ENCODE data around the gene GALP. TPM values are rescaled to one million over a fixed set of nuclear protein-coding genes. Genes with fewer than 3 reads are reported as not detected.

GALP gene
- total RNA-seq, 1 donor from 2014 or later, result not detected

DNA sequence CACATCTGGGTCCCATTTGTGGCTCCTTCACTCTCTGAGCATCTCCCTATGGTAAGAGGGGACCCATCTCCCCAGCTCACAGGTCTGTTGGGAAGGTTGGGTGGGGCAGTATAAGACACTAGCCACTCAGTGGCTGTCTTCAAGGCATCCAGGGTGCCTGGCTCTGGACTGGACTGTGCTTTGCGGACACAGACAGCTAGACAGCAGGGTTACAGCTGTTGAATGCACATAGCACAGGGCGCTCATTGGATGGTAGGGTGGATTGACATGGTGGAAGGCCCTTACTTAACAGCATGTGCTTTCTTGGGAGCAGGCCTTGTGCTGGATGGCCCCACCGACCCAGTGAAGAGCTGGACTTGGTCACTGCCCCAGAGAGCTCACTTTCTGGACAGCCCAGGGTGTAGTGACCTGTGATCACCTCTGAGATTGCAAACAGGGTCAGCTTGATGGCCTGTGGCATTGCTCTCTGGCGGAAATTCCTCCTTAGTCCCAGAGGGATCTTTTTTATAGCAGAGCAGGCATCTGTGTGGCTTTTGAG is 32.8 kb upstream of the GALP start:
- H3K4me1 ChIP-seq, result peaks cover 23% of the 10 kb centered on the region
- intact Hi-C loops (cut with micrococcal nuclease), result no loop called here
- no peak for DNase-seq
- no peak overlapping the region for H3K4me3 ChIP-seq
- no peak overlapping the region for H3K27ac ChIP-seq (replicated peaks)
- no peaks in the 10 kb centered on the region for H3K9me3 ChIP-seq (replicated peaks)
- H3K36me3 ChIP-seq, result peaks cover 15% of the 10 kb centered on the region
- TF ChIP-seq, protein P1, sequence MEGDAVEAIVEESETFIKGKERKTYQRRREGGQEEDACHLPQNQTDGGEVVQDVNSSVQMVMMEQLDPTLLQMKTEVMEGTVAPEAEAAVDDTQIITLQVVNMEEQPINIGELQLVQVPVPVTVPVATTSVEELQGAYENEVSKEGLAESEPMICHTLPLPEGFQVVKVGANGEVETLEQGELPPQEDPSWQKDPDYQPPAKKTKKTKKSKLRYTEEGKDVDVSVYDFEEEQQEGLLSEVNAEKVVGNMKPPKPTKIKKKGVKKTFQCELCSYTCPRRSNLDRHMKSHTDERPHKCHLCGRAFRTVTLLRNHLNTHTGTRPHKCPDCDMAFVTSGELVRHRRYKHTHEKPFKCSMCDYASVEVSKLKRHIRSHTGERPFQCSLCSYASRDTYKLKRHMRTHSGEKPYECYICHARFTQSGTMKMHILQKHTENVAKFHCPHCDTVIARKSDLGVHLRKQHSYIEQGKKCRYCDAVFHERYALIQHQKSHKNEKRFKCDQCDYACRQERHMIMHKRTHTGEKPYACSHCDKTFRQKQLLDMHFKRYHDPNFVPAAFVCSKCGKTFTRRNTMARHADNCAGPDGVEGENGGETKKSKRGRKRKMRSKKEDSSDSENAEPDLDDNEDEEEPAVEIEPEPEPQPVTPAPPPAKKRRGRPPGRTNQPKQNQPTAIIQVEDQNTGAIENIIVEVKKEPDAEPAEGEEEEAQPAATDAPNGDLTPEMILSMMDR (IDR thresholded peaks at IDR 0.05; ENCODE audit: borderline replicate concordance), result no peak
- H3K27me3 ChIP-seq (ENCODE audit: low read depth), result no peaks in the 10 kb centered on the region

DNA sequence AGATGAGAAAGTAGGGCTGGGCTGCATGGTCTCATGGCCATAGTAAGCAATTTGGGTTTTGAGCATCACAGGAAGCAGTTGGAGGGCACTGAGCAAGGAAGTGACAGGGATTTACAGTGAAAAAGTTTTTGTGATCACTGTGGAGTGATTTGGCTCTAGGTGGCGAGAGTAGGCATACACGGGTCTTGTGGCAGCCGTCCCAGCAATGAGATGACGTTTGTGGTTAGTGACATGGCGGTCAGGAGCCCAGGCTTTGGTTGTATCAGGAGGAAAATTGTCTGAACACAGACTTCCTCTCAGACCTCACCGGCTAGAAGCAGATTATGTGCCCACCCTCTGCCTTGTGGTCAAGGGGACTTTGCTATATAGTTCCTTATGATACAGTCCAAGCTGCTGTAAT is 31.4 kb upstream of the GALP start:
- intact Hi-C loops (cut with micrococcal nuclease), result no loop called here
- Histone ChIP-seq H3K36me3 (peaks cover 22% of the 10 kb centered on the region), H3K4me1 (peaks cover 23% of the 10 kb centered on the region), H3K9me3 (replicated peaks) (no peaks in the 10 kb centered on the region), H3K27me3 (ENCODE audit: low read depth) (no peaks in the 10 kb centered on the region), H3K27ac (replicated peaks) (peak overlapping the region; percentile 16), H3K4me3 (no peak overlapping the region)
- TF ChIP-seq, protein P1 (IDR thresholded peaks at IDR 0.05; ENCODE audit: borderline replicate concordance), result no peak
- DNase-seq, result no peak

DNA sequence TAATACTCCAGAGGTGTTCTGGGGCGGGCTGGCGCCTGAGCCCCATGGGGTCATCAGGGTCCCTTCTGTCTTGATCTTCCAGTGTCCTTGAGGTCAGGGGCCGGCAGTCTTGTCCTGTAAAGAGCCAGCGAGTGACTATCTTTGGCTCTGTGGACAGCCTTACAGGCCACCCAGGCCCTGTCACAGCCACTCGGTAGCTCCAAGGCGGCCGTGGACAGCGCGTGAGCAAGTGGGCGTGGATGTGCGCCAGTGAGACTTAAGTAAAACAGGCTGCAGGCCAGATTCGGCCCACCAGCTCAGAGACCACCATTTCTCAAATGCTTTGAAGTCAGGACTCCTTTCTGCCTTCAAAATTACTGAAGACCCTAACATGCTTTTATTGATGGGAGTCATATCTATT is 31.0 kb upstream of the GALP start:
- Histone ChIP-seq H3K27me3 (ENCODE audit: low read depth) (no peaks in the 10 kb centered on the region), H3K9me3 (replicated peaks) (no peaks in the 10 kb centered on the region), H3K27ac (replicated peaks) (peak overlapping the region; percentile 16), H3K36me3 (peaks cover 26% of the 10 kb centered on the region), H3K4me1 (peaks cover 24% of the 10 kb centered on the region), H3K4me3 (no peak overlapping the region)
- TF ChIP-seq, protein P1 (IDR thresholded peaks at IDR 0.05; ENCODE audit: borderline replicate concordance), result no peak
- intact Hi-C loops (cut with micrococcal nuclease), result no loop called here
- DNase-seq, result no peak

DNA sequence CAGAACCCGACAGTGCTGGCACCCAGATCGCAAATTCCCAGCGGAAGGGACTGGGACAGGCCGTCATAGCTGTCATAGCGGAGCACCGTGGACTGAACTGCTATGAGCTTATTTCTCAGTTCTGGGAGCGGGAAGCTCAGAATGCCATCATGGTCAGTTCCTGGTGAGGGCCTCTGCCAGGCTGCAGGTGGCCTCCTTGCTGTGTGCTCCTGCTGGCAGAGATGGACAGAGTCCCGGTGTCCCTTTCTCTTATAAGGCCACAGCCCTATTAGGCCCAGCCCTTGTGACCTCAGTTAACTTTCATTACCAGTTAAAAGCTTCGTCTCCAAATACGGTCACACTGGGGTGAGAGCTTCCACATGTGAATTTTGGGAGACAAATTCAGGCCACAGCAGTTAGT is 30.1 kb upstream of the GALP start:
- Histone ChIP-seq H3K4me1 (peaks cover 24% of the 10 kb centered on the region), H3K36me3 (peaks cover 29% of the 10 kb centered on the region), H3K9me3 (replicated peaks) (no peaks in the 10 kb centered on the region), H3K4me3 (no peak overlapping the region), H3K27ac (replicated peaks) (no peak overlapping the region), H3K27me3 (ENCODE audit: low read depth) (no peaks in the 10 kb centered on the region)
- TF ChIP-seq, protein P1 (IDR thresholded peaks at IDR 0.05; ENCODE audit: borderline replicate concordance), result no peak
- DNase-seq, result no peak
- intact Hi-C loops (cut with micrococcal nuclease), result no loop called here

DNA sequence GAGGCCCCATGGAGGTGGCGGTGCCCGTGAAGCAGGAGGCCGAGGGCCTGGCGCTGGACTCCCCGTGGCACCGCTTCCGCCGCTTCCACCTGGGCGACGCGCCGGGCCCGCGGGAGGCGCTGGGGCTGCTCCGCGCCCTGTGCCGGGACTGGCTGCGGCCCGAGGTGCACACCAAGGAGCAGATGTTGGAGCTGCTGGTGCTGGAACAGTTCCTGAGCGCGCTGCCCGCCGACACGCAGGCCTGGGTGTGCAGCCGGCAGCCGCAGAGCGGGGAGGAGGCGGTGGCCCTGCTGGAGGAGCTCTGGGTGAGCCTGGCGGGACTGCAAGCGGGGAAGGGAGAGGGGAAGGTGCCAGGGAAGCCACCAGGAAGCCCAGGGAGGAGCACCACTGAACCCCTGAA is 28.9 kb upstream of the GALP start:
- Histone ChIP-seq H3K27me3 (ENCODE audit: low read depth) (no peaks in the 10 kb centered on the region), H3K36me3 (peaks cover 29% of the 10 kb centered on the region), H3K4me1 (peaks cover 20% of the 10 kb centered on the region), H3K9me3 (replicated peaks) (no peaks in the 10 kb centered on the region), H3K27ac (replicated peaks) (no peak overlapping the region), H3K4me3 (no peak overlapping the region)
- intact Hi-C loops (cut with micrococcal nuclease), result no loop called here
- TF ChIP-seq, protein P1 (IDR thresholded peaks at IDR 0.05; ENCODE audit: borderline replicate concordance), result no peak
- no peak for DNase-seq

All from left ventricle myocardium inferior (tissue), 1 donor.